Testis (tissue), 3 donors: ENCODE data around the gene SNX30. TPM values are rescaled to one million over a fixed set of nuclear protein-coding genes. Genes with fewer than 3 reads are reported as not detected.

Experiments used
- DNase-seq: peaks from one replicate; pipeline ENCODE4 v3.0.0-alpha.2; 2019
- H3K27ac ChIP-seq, 2 donors: fragments of 200-600 bp; sonication (generic); one replicate each; pipeline ENCODE4 v1.5.1; 2019
- H3K27me3 ChIP-seq: fragments of 200-600 bp; sonication (generic); one replicate; pipeline ENCODE4 v1.5.1; 2019
- H3K36me3 ChIP-seq: fragments of 200-600 bp; sonication (generic); one replicate; pipeline ENCODE4 v1.5.1; 2017; ENCODE audit warnings: low read depth; ENCODE audit errors: missing control alignments
- H3K4me1 ChIP-seq: fragments of 200-600 bp; sonication (generic); one replicate; pipeline ENCODE4 v1.5.1; 2019
- H3K4me3 ChIP-seq, 2 donors: fragments of 200-600 bp; sonication (generic); one replicate each; pipeline ENCODE4 v1.5.1; 2017 to 2019
- H3K9me3 ChIP-seq: fragments of 200-600 bp; sonication (generic); one replicate; pipeline ENCODE4 v1.5.1; 2017
- POLR2A ChIP-seq: fragments of 450-650 bp; IDR thresholded peaks from one replicate; pipeline ENCODE4 v1.6.1; 2017; ENCODE audit warnings: antibody characterized with exemption, mild to moderate bottlenecking, moderate library complexity
- WGBS, 2 donors: methylation state at CpG; one replicate each; pipeline ENCODE4 v1.1.5; 2018; 5-methylcytosine and 5-hydroxymethylcytosine counted together
- intact Hi-C: fragments of 100-400 bp; cut with DNase I; formaldehyde crosslinking; loops from one replicate; pipeline ENCODE4 v1.15.1; 2023; ENCODE audit warnings: low total_unique reads
- polyA plus RNA-seq: library from polyadenylated mRNA; stranded (reverse); fragments of 350-450 nt; fragmentation: Illumina TruSeq; extraction: RNeasy Lipid Tissue Mini Kit (QIAGEN cat#74804); gene quantifications from one replicate; pipeline ENCODE4 v1.2.3, GENCODE V29; 2014; ENCODE audit warnings: low read depth, low replicate concordance; ENCODE audit not compliant: insufficient read depth
- total RNA-seq, 2 donors: library from RNA; depleted of rRNA; stranded (reverse); fragments of >200 nt; gene quantifications; one replicate each; pipeline ENCODE4 v1.2.3, GENCODE V29; 2016
- TF ChIP-seq, protein P1 (sequence below), 3 experiments: fragments of 450-650 bp in 2 of 3; fragments of 200-600 bp in 1 of 3; sonication (generic) in 1 of 3; IDR thresholded peaks; one replicate each; pipeline ENCODE4 v1.5.1; 2016 to 2019; ENCODE audit warnings: antibody characterized with exemption in 3 of 3, mild to moderate bottlenecking in 2 of 3, moderate library complexity in 1 of 3

SNX30 gene
- total and polyA plus RNA-seq, 3 donors from 2014 or later, result 26.3 to 34.2 (median 34.1) TPM

DNA sequence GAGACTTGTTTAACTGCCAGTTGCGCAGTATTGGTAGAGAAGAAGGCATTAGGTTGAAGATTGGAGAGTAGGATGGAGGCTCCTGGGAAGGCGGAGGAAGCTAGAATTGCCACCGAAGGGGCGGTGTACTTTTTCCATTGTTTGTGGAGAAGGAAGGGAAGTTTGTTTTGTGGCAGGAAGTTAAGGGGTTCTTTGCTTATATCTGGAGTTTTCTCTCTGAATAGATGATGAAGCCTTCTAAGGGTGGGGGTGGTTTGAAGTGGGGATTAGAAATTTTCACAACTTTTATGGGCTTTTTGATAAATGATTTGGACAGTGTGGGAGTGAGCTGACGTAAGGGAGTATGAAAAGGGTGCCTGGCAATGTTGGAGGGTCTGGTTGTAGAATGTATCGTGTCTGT, 59.3 kb downstream of the SNX30 start:
- WGBS, 2 donors, result 70 to 76% methylated on average over 6 of the region's 6 CpGs
- Histone ChIP-seq H3K27me3 (no peaks in the 10 kb centered on the region), H3K4me1 (no peaks in the 10 kb centered on the region), H3K4me3 (no peak overlapping the region), H3K36me3 (no peaks in the 10 kb centered on the region), H3K9me3 (no peaks in the 10 kb centered on the region), H3K27ac (no peak overlapping the region)
- TF ChIP-seq POLR2A, result no peak
- TF ChIP-seq, protein P1, sequence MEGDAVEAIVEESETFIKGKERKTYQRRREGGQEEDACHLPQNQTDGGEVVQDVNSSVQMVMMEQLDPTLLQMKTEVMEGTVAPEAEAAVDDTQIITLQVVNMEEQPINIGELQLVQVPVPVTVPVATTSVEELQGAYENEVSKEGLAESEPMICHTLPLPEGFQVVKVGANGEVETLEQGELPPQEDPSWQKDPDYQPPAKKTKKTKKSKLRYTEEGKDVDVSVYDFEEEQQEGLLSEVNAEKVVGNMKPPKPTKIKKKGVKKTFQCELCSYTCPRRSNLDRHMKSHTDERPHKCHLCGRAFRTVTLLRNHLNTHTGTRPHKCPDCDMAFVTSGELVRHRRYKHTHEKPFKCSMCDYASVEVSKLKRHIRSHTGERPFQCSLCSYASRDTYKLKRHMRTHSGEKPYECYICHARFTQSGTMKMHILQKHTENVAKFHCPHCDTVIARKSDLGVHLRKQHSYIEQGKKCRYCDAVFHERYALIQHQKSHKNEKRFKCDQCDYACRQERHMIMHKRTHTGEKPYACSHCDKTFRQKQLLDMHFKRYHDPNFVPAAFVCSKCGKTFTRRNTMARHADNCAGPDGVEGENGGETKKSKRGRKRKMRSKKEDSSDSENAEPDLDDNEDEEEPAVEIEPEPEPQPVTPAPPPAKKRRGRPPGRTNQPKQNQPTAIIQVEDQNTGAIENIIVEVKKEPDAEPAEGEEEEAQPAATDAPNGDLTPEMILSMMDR (IDR thresholded peaks at IDR 0.05), result no peak
- no peak for DNase-seq
- intact Hi-C loops, result no loop called here

GRCh38 chr9:112810696-112811490, 60.3 kb downstream of the SNX30 start:
- H3K27me3 ChIP-seq, result no peaks in the 10 kb centered on the region
- no peak overlapping the region for H3K4me3 ChIP-seq
- DNase-seq, result no peak
- H3K27ac ChIP-seq, result no peak overlapping the region
- TF ChIP-seq, protein P1 (IDR thresholded peaks at IDR 0.05), result no peak
- no peak for TF ChIP-seq POLR2A
- H3K4me1 ChIP-seq, result no peaks in the 10 kb centered on the region
- H3K36me3 ChIP-seq, result no peaks in the 10 kb centered on the region
- no peaks in the 10 kb centered on the region for H3K9me3 ChIP-seq
- WGBS, 2 donors, result 82 to 87% methylated on average over 17 of the region's 17 CpGs
- intact Hi-C loops, result no loop called here

DNA sequence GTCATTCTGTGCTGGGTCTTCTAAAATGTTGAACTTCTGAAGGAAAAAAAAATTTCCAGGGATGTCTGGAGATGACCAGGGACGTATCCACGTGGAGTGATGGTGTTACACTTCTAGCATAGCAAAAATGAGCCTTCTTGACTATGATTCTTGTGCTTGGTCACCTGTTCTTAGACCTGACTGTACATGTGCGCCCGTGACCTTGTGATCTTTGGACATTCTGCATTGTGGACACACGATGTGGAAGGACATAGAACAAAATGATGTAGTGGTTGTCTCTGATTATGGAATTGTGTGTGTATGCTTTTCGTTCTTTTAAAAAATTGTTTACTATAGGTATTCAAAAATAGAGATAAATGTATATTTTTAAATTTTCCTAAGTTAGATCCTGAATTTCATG, 61.0 kb downstream of the SNX30 start:
- intact Hi-C loops, result no loop called here
- Histone ChIP-seq H3K27me3 (no peaks in the 10 kb centered on the region), H3K36me3 (no peaks in the 10 kb centered on the region), H3K4me1 (peaks cover 4% of the 10 kb centered on the region), H3K27ac (no peak overlapping the region), H3K9me3 (no peaks in the 10 kb centered on the region), H3K4me3 (no peak overlapping the region)
- TF ChIP-seq, protein P1 (IDR thresholded peaks at IDR 0.05), result no peak
- no peak for TF ChIP-seq POLR2A
- WGBS, 2 donors, result 85 to 88% methylated on average over 6 of the region's 6 CpGs
- DNase-seq, result no peak

DNA sequence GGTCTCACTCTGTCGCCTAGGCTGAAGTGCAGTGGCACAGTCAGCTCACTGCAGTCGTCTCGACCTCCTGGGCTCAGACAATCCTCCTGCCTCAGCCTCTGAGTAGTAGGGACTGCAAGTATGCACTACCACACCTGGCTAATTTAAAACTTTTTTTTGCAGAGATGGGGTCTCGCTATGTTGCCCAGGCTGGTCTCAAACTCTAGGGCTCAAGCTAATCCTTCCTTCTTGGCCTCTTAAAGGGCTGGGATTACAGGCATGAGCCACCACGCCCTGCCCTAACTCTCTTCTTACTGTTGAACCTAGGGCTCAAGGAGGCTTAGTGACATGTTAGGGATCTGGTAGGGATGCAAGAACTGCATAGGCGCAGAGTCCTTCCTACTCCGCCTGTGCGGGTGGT, 65.3 kb downstream of the SNX30 start:
- WGBS, 2 donors, result 81 to 83% methylated on average over 8 of the region's 8 CpGs
- no peaks in the 10 kb centered on the region for H3K27me3 ChIP-seq
- intact Hi-C loops, result no loop called here
- no peak for DNase-seq
- H3K27ac ChIP-seq, result no peak overlapping the region
- H3K4me3 ChIP-seq, result no peak overlapping the region
- H3K9me3 ChIP-seq, result no peaks in the 10 kb centered on the region
- H3K4me1 ChIP-seq, result peaks cover 16% of the 10 kb centered on the region
- TF ChIP-seq, protein P1 (IDR thresholded peaks at IDR 0.05), result no peak
- TF ChIP-seq POLR2A, result no peak
- no peaks in the 10 kb centered on the region for H3K36me3 ChIP-seq

GRCh38 chr9:112817860-112818203, 67.3 kb downstream of the SNX30 start:
- 89 to 92% methylated on average over 5 of the region's 5 CpGs for WGBS, 2 donors
- intact Hi-C loops, result no loop called here
- H3K4me1 ChIP-seq, result peaks cover 16% of the 10 kb centered on the region
- no peaks in the 10 kb centered on the region for H3K27me3 ChIP-seq
- H3K9me3 ChIP-seq, result no peaks in the 10 kb centered on the region
- TF ChIP-seq POLR2A, result no peak
- H3K36me3 ChIP-seq, result no peaks in the 10 kb centered on the region
- no peak overlapping the region for H3K4me3 ChIP-seq
- DNase-seq, result no peak
- peak overlapping the region in 1 of 2 donors; percentile 14 for H3K27ac ChIP-seq
